ENCODE data around the gene CRIP1. TPM values are rescaled to one million over a fixed set of nuclear protein-coding genes. Genes with fewer than 3 reads are reported as not detected.

The CRIP1 gene
- polyA plus RNA-seq, 4 donors = 27.4 to 44.0 (median 33.1) TPM

DNA sequence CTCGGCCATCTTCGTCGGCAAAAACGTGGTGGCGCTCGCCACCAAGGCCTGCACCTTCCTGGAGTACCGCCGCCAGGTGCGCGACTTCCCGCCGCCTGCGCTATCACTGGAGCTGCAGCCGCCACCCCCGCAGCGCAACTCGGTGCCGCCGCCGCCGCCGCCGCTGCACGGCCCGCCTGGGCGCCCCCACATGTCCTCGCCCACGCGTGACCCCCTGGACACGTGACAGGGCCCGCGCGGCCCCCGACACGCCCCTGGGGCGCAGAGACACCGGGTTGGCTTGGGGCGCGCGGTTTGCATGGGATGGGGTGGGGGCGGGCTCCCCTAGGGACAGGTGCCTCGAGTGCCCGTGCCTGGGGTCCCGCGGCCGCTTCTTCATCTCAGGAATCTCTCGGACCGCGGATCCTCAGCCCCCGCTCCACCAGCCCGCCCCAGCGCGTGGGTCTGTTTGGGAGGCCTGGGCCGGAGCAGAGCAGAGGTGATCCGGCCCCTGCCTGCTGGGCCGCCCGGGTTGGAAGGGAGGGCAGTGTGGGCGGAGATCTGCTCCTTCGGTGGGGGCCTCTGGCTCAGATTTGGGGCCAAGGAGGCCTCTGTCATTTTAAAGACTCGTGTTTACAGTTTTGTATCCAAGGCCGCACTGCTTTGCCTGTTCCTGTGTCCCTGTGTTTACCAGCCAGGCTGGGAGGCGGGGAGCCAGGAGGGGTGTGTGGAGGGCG, 43.0 kb downstream of the CRIP1 start:
- DNase-seq (ENCODE audit: low read depth in 4 of 4, low spot score in 2 of 4) = no peak

DNA sequence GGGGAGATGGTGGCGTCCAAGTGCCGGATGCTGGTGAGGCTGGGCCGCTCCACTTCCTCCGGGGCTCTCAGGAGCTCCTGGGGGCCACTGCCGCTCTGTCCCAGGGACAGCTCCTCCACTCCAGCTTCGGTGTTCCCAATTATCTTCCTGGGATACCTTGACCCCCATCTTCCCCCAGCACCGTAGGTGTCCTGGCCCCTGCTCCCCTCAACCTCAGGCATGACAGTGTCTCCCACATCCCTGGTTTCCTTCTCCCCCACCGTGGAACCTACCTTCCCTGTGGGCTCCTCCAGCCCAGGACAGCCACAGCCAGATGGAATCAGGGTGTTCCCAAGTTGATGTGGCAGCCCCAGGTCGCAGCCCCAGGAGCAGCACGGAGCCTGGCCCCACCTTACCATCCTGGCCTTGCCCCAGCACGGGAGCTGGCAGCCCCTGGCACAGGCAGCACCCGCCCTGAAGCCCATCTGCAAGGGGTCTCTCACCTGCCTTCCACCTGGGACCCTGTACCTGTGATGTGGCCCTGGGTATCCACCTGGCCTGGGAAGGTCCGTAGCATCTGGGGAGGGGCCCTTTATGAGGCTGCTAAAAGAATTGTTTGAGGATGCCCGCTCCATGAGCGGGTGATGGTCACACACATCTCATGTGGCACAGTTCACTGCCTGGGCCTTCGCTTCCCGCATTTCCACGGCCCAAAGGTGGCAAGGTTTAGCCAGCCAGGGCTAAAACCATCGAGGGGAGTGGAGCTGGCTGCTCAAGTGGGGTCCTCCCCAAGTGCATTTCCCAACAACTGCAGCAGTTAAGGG, 43.8 kb downstream of the CRIP1 start:
- no peak for DNase-seq (ENCODE audit: low read depth in 4 of 4, low spot score in 2 of 4)

DNA sequence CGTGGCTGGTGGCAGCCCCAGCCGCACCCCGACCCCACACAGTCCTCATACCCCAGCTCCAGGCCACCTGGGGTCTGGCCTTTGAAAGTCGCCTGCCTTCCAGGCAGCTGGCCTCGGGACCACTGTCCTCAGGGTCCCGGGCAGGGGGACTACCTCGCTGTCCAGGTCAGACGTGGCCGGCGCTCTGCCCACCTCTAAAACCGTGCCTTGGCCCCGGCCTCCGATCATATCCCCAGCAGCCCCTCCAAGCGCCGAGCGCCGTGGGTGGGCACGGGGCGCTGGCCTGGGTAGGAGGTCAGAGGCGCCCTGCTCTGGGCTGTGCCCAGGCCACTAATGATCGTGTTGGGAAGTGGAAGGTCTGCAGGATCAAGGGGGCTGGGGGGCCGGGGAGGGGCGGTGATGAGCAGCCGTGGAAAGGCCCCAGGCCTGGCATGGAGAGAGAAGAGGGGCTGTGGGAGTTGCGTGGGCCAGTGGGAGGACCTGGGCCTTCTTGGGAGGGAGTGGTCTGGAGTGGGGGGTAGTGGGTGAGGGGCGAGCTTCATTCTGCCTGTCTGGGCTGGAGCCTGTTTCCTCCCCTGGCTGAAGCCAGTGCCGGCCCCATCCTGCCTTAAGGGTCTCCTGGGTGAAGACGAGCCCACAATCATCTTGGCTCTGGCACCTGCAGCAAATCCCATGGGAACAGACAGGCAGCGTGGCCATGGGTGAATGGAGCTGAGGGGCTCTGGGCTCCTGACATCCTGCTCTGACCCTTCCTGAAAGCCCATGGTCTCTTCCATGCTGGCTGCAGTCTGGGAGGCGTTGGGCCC, 44.6 kb downstream of the CRIP1 start:
- DNase-seq (ENCODE audit: low read depth in 4 of 4, low spot score in 2 of 4) = no peak

DNA sequence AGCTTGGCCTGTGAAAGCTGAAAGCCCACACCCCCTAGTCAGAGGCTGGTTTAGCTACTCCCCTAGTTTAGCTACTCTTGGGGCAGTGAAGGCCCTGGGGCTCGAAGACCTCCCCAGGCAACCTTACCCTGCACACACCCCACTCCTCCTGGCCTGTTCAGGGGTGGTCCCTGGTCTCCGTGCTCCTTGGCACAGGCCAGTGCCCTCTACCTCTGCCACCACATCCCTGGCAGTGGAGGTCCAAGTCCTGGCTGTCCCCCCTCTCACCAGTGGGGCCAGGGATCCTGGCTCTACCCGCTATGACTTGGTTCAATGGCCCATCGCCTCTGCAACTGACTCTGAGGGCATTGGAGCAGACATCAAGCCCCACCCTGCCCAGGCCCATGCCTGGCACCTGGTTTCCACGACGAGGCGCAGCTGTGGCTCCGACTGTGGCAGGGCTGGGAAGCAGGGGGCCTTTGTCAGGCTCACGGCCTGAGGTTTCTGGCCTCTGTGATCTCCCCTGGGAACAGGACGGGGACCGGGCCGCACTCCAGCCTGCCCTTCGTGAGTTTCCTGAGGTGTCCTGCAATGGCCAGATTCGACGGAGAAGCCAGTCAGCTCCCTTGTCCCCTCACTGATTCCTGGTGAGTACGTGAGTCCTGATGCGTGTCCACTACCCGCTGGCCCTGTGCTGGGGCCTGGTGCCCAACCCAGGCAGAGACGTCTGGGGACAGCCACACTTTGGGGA, 45.4 kb downstream of the CRIP1 start:
- no peak for DNase-seq (ENCODE audit: low read depth in 4 of 4, low spot score in 2 of 4)

DNA sequence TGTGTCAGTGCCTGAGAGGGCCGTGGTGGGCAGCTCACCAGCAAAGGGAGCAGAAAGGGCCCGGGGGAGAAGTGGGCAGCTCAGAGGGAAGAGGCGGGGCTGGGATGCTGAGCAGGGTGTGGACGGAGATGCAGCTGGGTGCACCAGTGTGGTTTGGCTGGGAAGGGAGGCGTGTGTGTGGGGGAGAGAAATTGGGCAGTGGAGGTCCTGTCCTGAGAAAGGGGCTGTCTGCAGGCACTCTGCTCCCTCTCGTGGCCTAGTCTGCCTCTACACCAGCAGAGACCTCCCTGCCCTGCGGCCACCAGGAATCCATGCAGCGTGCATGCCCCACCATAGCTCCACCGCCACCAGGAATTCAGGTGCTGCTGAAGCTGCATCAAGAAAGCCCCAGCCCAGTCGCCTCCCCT, 46.1 kb downstream of the CRIP1 start:
- DNase-seq (ENCODE audit: low read depth in 4 of 4, low spot score in 2 of 4) = no peak

DNA sequence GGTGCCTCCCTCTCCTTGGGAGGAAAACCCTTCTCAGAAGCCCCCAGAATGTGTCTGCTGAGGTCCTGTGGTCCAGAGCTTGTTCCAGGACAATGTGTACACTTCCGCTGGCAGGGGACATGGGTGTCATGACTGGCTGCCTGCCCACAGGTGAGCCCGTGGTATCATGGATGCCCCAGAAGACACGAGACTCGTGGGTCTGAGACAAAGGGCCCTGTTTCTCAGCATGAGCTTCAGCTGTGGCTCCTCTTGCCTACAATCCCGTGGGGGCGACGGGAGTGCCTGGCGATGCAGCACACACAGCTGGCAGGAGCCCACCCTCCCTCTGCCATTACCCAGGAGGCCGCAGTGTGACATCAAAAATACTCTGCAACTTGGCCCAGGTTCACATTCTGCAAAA, 46.7 kb downstream of the CRIP1 start:
- DNase-seq (ENCODE audit: low read depth in 4 of 4, low spot score in 2 of 4) = no peak

DNA sequence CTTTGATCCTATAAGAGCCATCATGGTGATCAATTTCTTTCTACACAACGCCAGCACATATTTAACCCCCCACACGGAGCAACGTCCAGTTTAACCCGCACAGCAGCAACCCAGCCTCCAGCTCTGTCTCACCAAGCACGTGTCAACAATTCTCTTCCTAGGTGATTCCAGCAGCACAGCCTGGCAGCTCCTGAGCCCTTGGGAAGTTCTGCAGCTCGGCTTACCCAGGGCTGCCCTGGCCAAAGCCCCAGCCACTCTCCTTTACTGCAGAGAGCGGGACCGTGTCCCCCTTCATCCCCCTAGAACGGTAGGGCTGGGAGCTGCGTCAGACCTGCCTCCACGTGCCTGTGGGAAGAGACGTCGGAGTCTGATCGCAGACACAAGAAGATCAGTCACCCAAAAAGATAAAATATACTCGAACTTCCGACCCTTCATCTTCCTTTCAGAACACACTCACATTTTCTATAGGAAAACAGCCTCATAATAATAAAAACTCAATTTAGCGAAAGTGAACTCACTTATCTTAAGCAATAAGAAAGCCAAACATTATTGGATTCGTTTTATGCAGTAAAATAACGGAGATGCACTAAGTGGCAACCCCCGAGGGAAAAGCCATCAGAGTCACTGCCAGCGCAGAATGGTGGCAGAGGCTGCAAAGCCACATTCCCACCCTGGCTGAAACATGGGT, 47.3 kb downstream of the CRIP1 start:
- no peak for DNase-seq (ENCODE audit: low read depth in 4 of 4, low spot score in 2 of 4)

DNA sequence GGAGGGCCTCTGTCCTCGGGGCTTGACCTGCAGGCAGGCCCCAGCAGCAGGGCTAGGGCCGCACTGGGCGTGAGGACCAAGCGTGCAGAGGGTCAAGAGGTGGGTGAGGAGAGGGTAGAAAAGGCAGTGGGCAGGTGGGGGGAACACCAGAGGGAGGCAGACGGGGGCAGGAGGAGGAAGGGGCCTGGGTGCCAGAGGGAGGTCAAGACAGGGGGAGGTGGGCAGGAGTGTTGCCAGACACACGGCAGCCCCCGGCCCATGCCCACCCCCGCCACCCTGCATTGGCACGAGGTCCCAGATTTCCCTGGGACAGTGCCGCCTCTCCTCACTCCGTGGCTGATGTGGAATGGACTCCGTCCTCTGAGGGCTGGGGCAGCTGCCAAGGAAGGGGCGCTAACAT, 47.9 kb downstream of the CRIP1 start:
- no peak for DNase-seq (ENCODE audit: low read depth in 4 of 4, low spot score in 2 of 4)

DNA sequence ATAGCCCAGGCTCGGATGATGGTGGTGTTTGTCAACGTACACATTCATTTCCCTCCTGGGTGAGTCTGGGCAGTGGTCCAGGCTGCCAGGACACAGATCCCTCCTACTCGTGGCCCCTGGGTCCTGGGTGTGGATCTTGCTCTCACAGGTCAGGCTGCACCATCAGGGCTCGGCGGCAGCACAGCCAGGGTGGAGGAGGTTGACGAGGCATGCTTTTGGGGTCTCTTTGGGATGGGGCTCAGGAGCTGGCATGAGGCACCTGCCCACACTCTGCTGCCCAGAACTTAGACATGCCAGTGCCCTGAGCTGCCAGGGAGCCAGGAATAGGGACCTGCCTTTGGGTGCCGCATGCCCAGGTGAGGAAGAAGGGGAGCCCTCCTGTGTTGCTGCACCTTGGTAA, 49.4 kb downstream of the CRIP1 start:
- DNase-seq (ENCODE audit: low read depth in 4 of 4, low spot score in 2 of 4) = no peak

DNA sequence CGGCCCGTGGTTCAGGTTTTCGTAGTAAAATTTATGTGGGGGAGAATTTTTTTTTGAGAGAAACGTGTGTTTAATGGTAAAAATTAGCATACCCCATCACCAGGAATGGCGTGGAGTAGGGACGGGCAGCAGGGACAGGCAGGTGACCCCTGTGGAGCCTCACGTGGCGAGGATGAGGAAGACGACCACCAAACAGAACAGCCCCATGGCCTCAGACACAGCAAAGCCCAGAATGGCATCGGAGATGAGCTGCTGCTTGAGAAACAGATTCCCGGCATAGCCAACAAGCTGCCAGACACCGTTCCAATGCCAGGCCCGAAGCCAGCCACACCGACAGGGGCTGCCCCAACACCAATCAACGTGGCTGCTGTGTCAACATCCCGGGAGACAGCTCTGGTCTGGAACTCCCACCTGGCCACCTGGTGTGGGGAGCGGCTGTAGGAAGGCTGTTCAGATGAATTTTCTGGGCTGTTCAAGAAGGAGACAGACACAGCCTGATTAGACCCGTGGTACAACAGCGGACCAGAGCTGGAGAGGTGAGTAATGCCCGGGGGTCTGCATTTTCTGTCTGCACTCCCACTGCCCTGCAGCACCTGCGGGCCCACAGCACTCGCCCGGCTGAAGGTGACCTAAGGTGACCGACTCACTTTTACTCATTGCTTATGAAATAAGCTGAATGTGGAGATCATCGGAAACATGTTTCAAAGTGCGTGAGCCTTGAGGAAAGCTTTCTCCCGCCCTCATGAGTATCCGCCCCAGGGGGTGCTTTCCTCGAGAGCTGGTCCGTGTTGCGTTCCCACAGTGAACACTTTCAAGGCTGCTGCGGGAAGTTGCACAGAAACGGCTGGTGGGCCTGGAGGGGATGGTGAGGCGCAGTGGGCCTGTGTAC, 50.2 kb downstream of the CRIP1 start:
- no peak for DNase-seq (ENCODE audit: low read depth in 4 of 4, low spot score in 2 of 4)

DNA sequence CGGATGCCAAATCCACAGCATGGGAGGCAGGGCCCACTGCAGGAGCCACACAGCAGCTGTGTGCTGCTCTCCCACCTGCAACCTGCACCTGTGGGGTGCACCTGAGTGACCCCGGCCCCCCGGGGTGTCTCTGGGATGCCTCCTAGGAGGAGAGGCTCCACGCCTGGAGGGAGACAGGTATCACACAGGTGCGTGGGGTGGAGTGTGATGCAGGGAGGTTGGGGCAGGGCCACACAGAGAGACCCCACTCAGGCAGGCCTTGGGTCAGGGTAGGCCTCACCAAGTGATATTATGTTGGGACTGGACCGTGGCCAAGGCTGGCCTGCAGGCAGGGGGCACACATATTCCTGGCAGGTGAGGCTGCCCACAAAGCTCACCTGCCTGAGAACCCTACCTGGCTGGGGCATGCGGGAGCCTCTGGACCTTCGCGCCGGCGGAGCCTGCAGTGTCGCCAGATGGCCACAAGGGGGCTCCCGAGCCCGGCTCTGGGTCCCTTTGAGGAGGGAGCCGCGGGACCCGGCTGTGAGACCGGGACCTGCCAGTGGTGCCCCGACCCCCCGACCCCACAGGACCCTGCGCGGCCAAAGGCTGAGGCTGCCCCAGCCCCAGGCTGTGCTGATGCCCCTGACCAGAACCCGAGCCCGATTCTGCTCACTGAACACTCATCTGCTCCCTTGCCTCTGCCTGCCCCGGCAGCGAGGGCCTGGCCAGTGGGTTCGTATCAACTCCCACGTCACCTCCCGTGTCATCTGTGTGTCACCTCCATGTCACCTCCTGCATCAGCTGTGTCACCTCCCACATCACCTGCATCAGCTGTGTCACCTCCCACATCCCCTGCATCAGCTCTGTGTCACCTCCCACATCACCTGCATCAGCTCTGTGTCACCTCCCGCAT, 51.1 kb downstream of the CRIP1 start:
- DNase-seq (ENCODE audit: low read depth in 4 of 4, low spot score in 2 of 4) = no peak

Other genes starting within 250 kb of the CRIP1 start
- 10 to 100 TPM; 32.8 to 43.7 (median 37.0) TPM for gene BTBD6, start 238.4 kb upstream of the CRIP1 start, polyA plus RNA-seq (ENCODE audit: insufficient read length in 4 of 4)
- 10 to 100 TPM; 27.5 to 39.5 (median 37.7) TPM for gene BRF1, start 185.9 kb upstream of the CRIP1 start, polyA plus RNA-seq (ENCODE audit: insufficient read length in 4 of 4)
- gene PACS2, start 172.1 kb upstream of the CRIP1 start, polyA plus RNA-seq (ENCODE audit: insufficient read length in 4 of 4) = 100 to 1,000 TPM in 1 of 4 donors, 10 to 100 TPM in 3; 46.8 to 102 (median 80.9) TPM
- 1 to 10 TPM; 1.0 to 4.4 (median 2.4) TPM for gene TEX22, start 88.3 kb upstream of the CRIP1 start, polyA plus RNA-seq (ENCODE audit: insufficient read length in 4 of 4)
- gene MTA1, start 67.1 kb upstream of the CRIP1 start, polyA plus RNA-seq (ENCODE audit: insufficient read length in 4 of 4) = 100 to 1,000 TPM in 3 of 4 donors, 10 to 100 TPM in 1; 71.1 to 172 (median 132) TPM
- 100 to 1,000 TPM; 101 to 193 (median 149) TPM for gene CRIP2, start 12.1 kb upstream of the CRIP1 start, polyA plus RNA-seq (ENCODE audit: insufficient read length in 4 of 4)
- gene TEDC1, start 4.4 kb downstream of the CRIP1 start, polyA plus RNA-seq (ENCODE audit: insufficient read length in 4 of 4) = 10 to 100 TPM in 2 of 4 donors, 1 to 10 TPM in 2; 5.3 to 12.1 (median 10.3) TPM
- 1 to 10 TPM; 3.2 to 7.2 (median 5.4) TPM for gene TMEM121, start 39.7 kb downstream of the CRIP1 start, polyA plus RNA-seq (ENCODE audit: insufficient read length in 4 of 4)

Measured in left renal cortex interstitium (tissue), 4 donors.